Endothelial cell of umbilical vein (primary cell): Measurements from ENCODE around the gene CACNA1A. TPM values are rescaled to one million over a fixed set of nuclear protein-coding genes. Genes with fewer than 3 reads are reported as not detected.

Experiments
- BruUV-seq: library from RNA; stranded (reverse); fragments of 400-500 nt; replicated peaks from 2 replicates; lab custom pipeline; 2021; lab: Mats Ljungman, UMichigan
- CTCF ChIA-PET: fragments of 300-600, 350-600 bp; sonication (Branson Sonifier 250); formaldehyde crosslinking; loops from one replicate; lab custom pipeline; 2021; ENCODE audit warnings: antibody characterized with exemption, inconsistent platforms; lab: Charles Lee
- POLR2A ChIA-PET: fragments of 300-600, 350-600 bp; sonication (Branson Sonifier 250); formaldehyde crosslinking; loops from one replicate; lab custom pipeline; 2021; ENCODE audit warnings: antibody characterized with exemption, inconsistent platforms; lab: Charles Lee
- DNase-seq: peaks from one replicate; pipeline ENCODE4 v3.0.0-alpha.2; 2011; ENCODE audit warnings: low read depth, low spot score
- FAIRE-seq: peaks from 2 replicates; lab custom pipeline; 2011; peaks lifted over from hg19 to GRCh38; lab: Jason Lieb, UNC
- H2AFZ ChIP-seq: 2 replicates; pipeline ENCODE4 v1.6.0; 2012; ENCODE audit warnings: low read depth, low read length, control low read depth, inconsistent platforms
- H3K27ac ChIP-seq: 2 replicates; pipeline ENCODE4 v1.5.1; 2011; ENCODE audit warnings: low read depth, mild to moderate bottlenecking, control low read depth, low read length, moderate library complexity; ENCODE audit not compliant: insufficient read depth
- H3K27me3 ChIP-seq, 2 experiments: 2 replicates each; pipeline versions ENCODE4 v1.6.0 to v1.6.1; 2011; ENCODE audit warnings: low read length in 2 of 2, mixed read lengths in 1 of 2; ENCODE audit not compliant: control insufficient read depth in 2 of 2, insufficient read depth in 2 of 2
- H3K36me3 ChIP-seq, 2 experiments: 2 replicates in 1 of 2; 3 replicates in 1 of 2; pipeline ENCODE4 v1.5.1; 2011; ENCODE audit warnings: low read length in 2 of 2, mild to moderate bottlenecking in 1 of 2, moderate library complexity in 1 of 2; ENCODE audit not compliant: control insufficient read depth in 2 of 2, insufficient read depth in 2 of 2; ENCODE audit errors: extremely low read depth in 1 of 2
- H3K4me1 ChIP-seq: 3 replicates; pipeline ENCODE4 v1.5.1; 2011; ENCODE audit warnings: mild to moderate bottlenecking, low read length; ENCODE audit not compliant: control insufficient read depth, insufficient read depth; ENCODE audit errors: extremely low read depth
- H3K4me2 ChIP-seq: 2 replicates; pipeline ENCODE4 v1.6.1; 2011; ENCODE audit warnings: low read length, control low read depth, mixed read lengths; ENCODE audit not compliant: insufficient read depth
- H3K4me3 ChIP-seq, 3 experiments: fragments of 200-600 bp in 1 of 3; sonication (generic), shearing (Covaris generic) in 1 of 3; replicated peaks in 1 of 3; 2 replicates each; pipeline ENCODE4 v1.5.1; 2011 to 2016; ENCODE audit warnings: control low read depth in 3 of 3, low read length in 3 of 3, mild to moderate bottlenecking in 2 of 3, inconsistent platforms in 1 of 3, low read depth in 1 of 3, moderate library complexity in 1 of 3; ENCODE audit not compliant: insufficient read depth in 1 of 3
- H3K79me2 ChIP-seq: 2 replicates; pipeline ENCODE4 v1.6.0; 2012; ENCODE audit warnings: low read length, inconsistent platforms; ENCODE audit not compliant: control insufficient read depth, insufficient read depth
- H3K9ac ChIP-seq: replicated peaks from 2 replicates; pipeline ENCODE3; 2011; ENCODE audit warnings: low read length, control low read depth; ENCODE audit not compliant: insufficient read depth; ENCODE audit errors: extremely low read depth
- H3K9me1 ChIP-seq: replicated peaks from 3 replicates; pipeline ENCODE4 v1.6.0; 2011; ENCODE audit warnings: mild to moderate bottlenecking, low read length; ENCODE audit not compliant: control insufficient read depth, insufficient read depth; ENCODE audit errors: extremely low read depth
- H3K9me3 ChIP-seq: replicated peaks from 2 replicates; pipeline ENCODE4 v1.5.1; 2012; ENCODE audit warnings: low read length, inconsistent platforms; ENCODE audit not compliant: control insufficient read depth, insufficient read depth
- H4K20me1 ChIP-seq: replicated peaks from 2 replicates; pipeline ENCODE3; 2011; ENCODE audit warnings: mild to moderate bottlenecking, low read length; ENCODE audit not compliant: control insufficient read depth, insufficient read depth; ENCODE audit errors: extremely low read depth
- EZH2 ChIP-seq: IDR thresholded peaks from 2 replicates; pipeline ENCODE4 v1.6.1; 2012; ENCODE audit warnings: borderline replicate concordance, low read depth, mild to moderate bottlenecking, moderate library complexity, low read length, inconsistent platforms; ENCODE audit not compliant: severe bottlenecking
- FOS ChIP-seq: IDR thresholded peaks from 2 replicates; pipeline ENCODE4 v1.6.1; 2011; ENCODE audit warnings: mild to moderate bottlenecking, low read length, moderate library complexity, borderline replicate concordance; ENCODE audit not compliant: insufficient read depth
- GATA2 ChIP-seq: IDR thresholded peaks from 2 replicates; pipeline ENCODE4 v1.7.0; 2011; ENCODE audit warnings: low read depth, mild to moderate bottlenecking, moderate library complexity, mixed read lengths, low read length; ENCODE audit not compliant: insufficient read length, insufficient read depth
- JUN ChIP-seq: IDR thresholded peaks from 2 replicates; pipeline ENCODE4 v1.6.1; 2011; ENCODE audit warnings: borderline replicate concordance, low read depth; ENCODE audit not compliant: insufficient read length, insufficient read depth
- MYC ChIP-seq: IDR thresholded peaks from one replicate; pipeline ENCODE4 v1.6.1; 2011; ENCODE audit warnings: mild to moderate bottlenecking, low read depth, low read length
- POLR2A ChIP-seq: IDR thresholded peaks from 2 replicates; pipeline ENCODE4 v1.6.1; 2012; ENCODE audit warnings: low read depth, mild to moderate bottlenecking, control low read depth, low read length
- POLR2AphosphoS5 ChIP-seq: IDR thresholded peaks from 2 replicates; pipeline ENCODE4 v1.6.1; 2012; ENCODE audit warnings: low read depth, mild to moderate bottlenecking, control low read depth, low read length, moderate library complexity; ENCODE audit not compliant: insufficient read depth
- dilution Hi-C: fragments of 300-500 bp; cut with MboI; formaldehyde crosslinking; loops from one replicate; pipeline ENCODE4 v1.15.0; 2019; ENCODE audit warnings: low sequenced_read_pairs; ENCODE audit not compliant: extremely low pct_ligation_motif_present
- intact Hi-C: fragments of 100-400 bp; cut with micrococcal nuclease; formaldehyde crosslinking; loops from one replicate; pipeline ENCODE4 v1.10.0; 2022
- polyA plus RNA-seq, 4 experiments: library from polyadenylated mRNA; depleted of rRNA in 3 of 4; stranded (reverse) in 3 of 4; unstranded in 1 of 4; fragments of >200 nt; gene quantifications; 2 replicates each; pipeline versions ENCODE4 v1.2.1 to v1.2.3, GENCODE V29; 2011 to 2012; ENCODE audit warnings: missing spikeins in 1 of 4
- total RNA-seq: library from RNA; stranded (reverse); gene quantifications from 2 replicates; pipeline ENCODE4 v1.2.3, GENCODE V29; 2021
- TF ChIP-seq, protein P1 (sequence below), 2 donors: IDR thresholded peaks; 1 replicate in 1 of 2; 2 replicates in 1 of 2; pipeline ENCODE4 v1.5.1; 2011; ENCODE audit warnings: low read length in 2 of 2, mild to moderate bottlenecking in 2 of 2, moderate library complexity in 2 of 2, control low read depth in 1 of 2, inconsistent platforms in 1 of 2, low read depth in 1 of 2; ENCODE audit not compliant: insufficient read depth in 1 of 2; ENCODE audit errors: extremely low read depth in 1 of 2
- TF ChIP-seq, protein P2 (sequence below): IDR thresholded peaks from 2 replicates; pipeline ENCODE4 v1.6.1; 2011; ENCODE audit not compliant: insufficient read depth, insufficient read length

The CACNA1A gene
- total and polyA plus RNA-seq, 2 donors (not counting 3 experiments of a cell fraction or from before 2014, with no cell fraction given) = 0.17 to 0.38 TPM

DNA sequence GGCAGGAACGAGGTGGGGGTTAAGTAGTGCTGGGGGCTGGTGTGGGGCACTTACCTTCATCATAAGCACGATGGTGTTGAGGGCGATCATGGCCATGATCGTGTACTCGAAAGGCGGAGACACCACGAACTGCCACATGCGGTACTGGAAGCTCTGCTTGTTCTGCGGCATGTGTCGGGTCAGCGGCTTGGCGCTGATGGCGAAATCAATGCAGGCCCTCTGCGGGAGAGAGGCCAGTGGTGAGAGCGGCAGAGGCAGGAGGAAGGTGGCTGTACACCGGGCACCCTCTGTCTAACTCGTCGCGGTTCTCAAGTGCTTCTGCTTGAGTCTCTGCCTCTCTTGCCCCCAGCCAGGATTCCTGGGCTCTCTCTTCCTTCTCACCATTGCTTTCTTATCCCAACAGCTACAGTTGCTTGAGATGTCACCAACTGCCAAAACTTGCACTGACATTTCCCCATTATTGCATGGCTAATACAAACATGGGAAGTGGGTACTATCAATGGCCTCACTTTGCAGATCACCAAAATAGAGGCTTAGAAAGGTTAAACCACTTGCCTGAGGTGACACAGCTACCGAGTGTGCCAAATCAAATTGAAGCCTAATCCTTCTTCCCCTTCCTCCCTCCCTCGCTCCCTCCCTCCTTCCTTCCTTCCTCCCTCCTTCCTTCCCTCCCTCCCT is 251.1 kb downstream of the CACNA1A start:
- Histone ChIP-seq H4K20me1 (no peaks in the 10 kb centered on the region), H3K36me3 (no peaks in the 10 kb centered on the region), H3K4me1 (no peaks in the 10 kb centered on the region), H3K79me2 (no peaks in the 10 kb centered on the region), H3K9me3 (no peaks in the 10 kb centered on the region), H3K4me2 (no peak overlapping the region), H3K9me1 (no peaks in the 10 kb centered on the region), H3K9ac (no peak overlapping the region), H2AFZ (no peak overlapping the region), H3K4me3 (no peak overlapping the region), H3K27ac (no peak overlapping the region), H3K27me3 (peaks cover 0 to 3% of the 10 kb centered on the region in 2 experiments)
- dilution Hi-C loops = no loop called here
- no peak for DNase-seq
- FAIRE-seq = no peak
- CTCF ChIA-PET = interaction anchor here (1.2 kb wide), 2 partner anchors 11 to 23 kb away, joined by 3 to 5 read pairs; no protein-coding TSS in a partner anchor
- no TSS peak for BruUV-seq
- POLR2A ChIA-PET = no interaction called here
- TF ChIP-seq GATA2 = no peak
- TF ChIP-seq FOS = no peak
- TF ChIP-seq, protein P1, sequence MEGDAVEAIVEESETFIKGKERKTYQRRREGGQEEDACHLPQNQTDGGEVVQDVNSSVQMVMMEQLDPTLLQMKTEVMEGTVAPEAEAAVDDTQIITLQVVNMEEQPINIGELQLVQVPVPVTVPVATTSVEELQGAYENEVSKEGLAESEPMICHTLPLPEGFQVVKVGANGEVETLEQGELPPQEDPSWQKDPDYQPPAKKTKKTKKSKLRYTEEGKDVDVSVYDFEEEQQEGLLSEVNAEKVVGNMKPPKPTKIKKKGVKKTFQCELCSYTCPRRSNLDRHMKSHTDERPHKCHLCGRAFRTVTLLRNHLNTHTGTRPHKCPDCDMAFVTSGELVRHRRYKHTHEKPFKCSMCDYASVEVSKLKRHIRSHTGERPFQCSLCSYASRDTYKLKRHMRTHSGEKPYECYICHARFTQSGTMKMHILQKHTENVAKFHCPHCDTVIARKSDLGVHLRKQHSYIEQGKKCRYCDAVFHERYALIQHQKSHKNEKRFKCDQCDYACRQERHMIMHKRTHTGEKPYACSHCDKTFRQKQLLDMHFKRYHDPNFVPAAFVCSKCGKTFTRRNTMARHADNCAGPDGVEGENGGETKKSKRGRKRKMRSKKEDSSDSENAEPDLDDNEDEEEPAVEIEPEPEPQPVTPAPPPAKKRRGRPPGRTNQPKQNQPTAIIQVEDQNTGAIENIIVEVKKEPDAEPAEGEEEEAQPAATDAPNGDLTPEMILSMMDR (IDR thresholded peaks at IDR 0.05; ENCODE audit: extremely low read depth in 1 of 2, insufficient read depth in 1 of 2, low read depth in 1 of 2, low read length in 2 of 2) = no peak
- TF ChIP-seq EZH2 = no peak
- no peak for TF ChIP-seq MYC
- TF ChIP-seq, protein P2, sequence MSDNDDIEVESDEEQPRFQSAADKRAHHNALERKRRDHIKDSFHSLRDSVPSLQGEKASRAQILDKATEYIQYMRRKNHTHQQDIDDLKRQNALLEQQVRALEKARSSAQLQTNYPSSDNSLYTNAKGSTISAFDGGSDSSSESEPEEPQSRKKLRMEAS = no peak
- TF ChIP-seq POLR2A = no peak
- TF ChIP-seq JUN = no peak
- TF ChIP-seq POLR2AphosphoS5 = no peak
- intact Hi-C loops = no loop called here
